HG02571 (cell line): ENCODE data around the gene WLS.
"Not testable (repeated sequence)": the region's sequence is repeated elsewhere in the genome, so short reads cannot be mapped to it uniquely, and the experiment has no call there.

Experiments
- ATAC-seq: cut with Tn5 transposase; IDR thresholded peaks from one replicate; pipeline ENCODE4 v1.9.1; 2021; ENCODE audit warnings: mild to moderate bottlenecking, moderate library complexity; ENCODE audit not compliant: unreplicated experiment

The WLS gene

GRCh38 chr1:68232289-68233148 lies at the start of gene WLS:
TSS of gene WLS (minus strand) at chr1:68232523. CDS start at chr1:68232299, 224 bp downstream.
- ATAC-seq = no peak

GRCh38 chr1:68280286-68280685 lies 48.0 kb upstream of the WLS start:
- ATAC-seq = no peak

GRCh38 chr1:68279846-68280245 lies 47.5 kb upstream of the WLS start:
- no peak for ATAC-seq

- ATAC-seq = no peak
Observed at GRCh38 chr1:68278221-68278620, 45.9 kb upstream of the WLS start.

- no peak for ATAC-seq
Observed at GRCh38 chr1:68276448-68276847, 44.1 kb upstream of the WLS start.

- no peak for ATAC-seq
Observed at GRCh38 chr1:68273530-68273929, 41.2 kb upstream of the WLS start.

GRCh38 chr1:68271596-68271995 lies 39.3 kb upstream of the WLS start:
- ATAC-seq = no peak

- ATAC-seq = no peak
Observed at GRCh38 chr1:68270951-68271350, 38.6 kb upstream of the WLS start.

- no peak for ATAC-seq
Observed at GRCh38 chr1:68269637-68270430, 37.5 kb upstream of the WLS start.

GRCh38 chr1:68268896-68269483 lies 36.7 kb upstream of the WLS start:
- ATAC-seq = no peak

- not testable (repeated sequence) for ATAC-seq
Observed at GRCh38 chr1:68256824-68257223, 24.5 kb upstream of the WLS start.

- no peak for ATAC-seq
Observed at GRCh38 chr1:68255301-68255700, 23.0 kb upstream of the WLS start.

- ATAC-seq = no peak
Observed at GRCh38 chr1:68254667-68255226, 22.4 kb upstream of the WLS start.

- ATAC-seq = no peak
Observed at GRCh38 chr1:68237040-68237439, 4.7 kb upstream of the WLS start.

GRCh38 chr1:68234094-68234493 lies 1.8 kb upstream of the WLS start:
- no peak for ATAC-seq

GRCh38 chr1:68233202-68233601 lies 879 bp upstream of the WLS start:
- ATAC-seq = no peak

- no peak for ATAC-seq
Observed at GRCh38 chr1:68231627-68232288, 565 bp downstream of the WLS start.

- ATAC-seq = no peak
Observed at GRCh38 chr1:68230901-68231626, 1.3 kb downstream of the WLS start.

- no peak for ATAC-seq
Observed at GRCh38 chr1:68230484-68230802, 1.9 kb downstream of the WLS start.
